Mesendoderm (in vitro differentiated cells): ENCODE data around the gene TMEM134.
"Not testable (repeated sequence)": the region's sequence is repeated elsewhere in the genome, so short reads cannot be mapped to it uniquely, and the experiment has no call there.

ENCODE experiments used
- DNase-seq: peaks from one replicate; pipeline ENCODE4 v3.0.0; 2013
- H2AK5ac ChIP-seq: 2 replicates; pipeline ENCODE4 v1.6.1; 2013; ENCODE audit warnings: low read length, inconsistent platforms
- H2BK120ac ChIP-seq: 2 replicates; pipeline ENCODE4 v1.6.1; 2013; ENCODE audit warnings: low read depth, mild to moderate bottlenecking, low read length, moderate library complexity, mixed read lengths
- H2BK15ac ChIP-seq: replicated peaks from 2 replicates; pipeline ENCODE4 v1.6.1; 2013; ENCODE audit warnings: low read depth, mild to moderate bottlenecking, moderate library complexity
- H2BK5ac ChIP-seq: 2 replicates; pipeline ENCODE4 v1.6.1; 2013; ENCODE audit warnings: low read length, inconsistent platforms
- H3K18ac ChIP-seq: 2 replicates; pipeline ENCODE4 v1.6.1; 2013; ENCODE audit warnings: mild to moderate bottlenecking, low read length, mixed read lengths
- H3K23ac ChIP-seq: one replicate; pipeline ENCODE4 v1.6.1; 2013; ENCODE audit warnings: low read length
- H3K27ac ChIP-seq: 2 replicates; pipeline ENCODE4 v1.5.1; 2013; ENCODE audit warnings: low read depth, mild to moderate bottlenecking, inconsistent platforms, low read length, moderate library complexity
- H3K27me3 ChIP-seq: 2 replicates; pipeline ENCODE4 v1.6.1; 2013; ENCODE audit warnings: low read length, control low read depth, mild to moderate bottlenecking, inconsistent platforms; ENCODE audit not compliant: insufficient read depth, poor library complexity
- H3K36me3 ChIP-seq: 2 replicates; pipeline ENCODE4 v1.6.1; 2013; ENCODE audit warnings: low read length, inconsistent platforms; ENCODE audit not compliant: control insufficient read depth, insufficient read depth
- H3K4ac ChIP-seq: one replicate; pipeline ENCODE4 v1.6.1; 2013; ENCODE audit warnings: low read depth, mild to moderate bottlenecking, low read length, moderate library complexity
- H3K4me1 ChIP-seq: 2 replicates; pipeline ENCODE4 v1.6.1; 2013; ENCODE audit warnings: low read depth, low read length, inconsistent platforms; ENCODE audit not compliant: control insufficient read depth
- H3K4me2 ChIP-seq: 2 replicates; pipeline ENCODE4 v1.6.1; 2013; ENCODE audit warnings: low read length
- H3K4me3 ChIP-seq: 2 replicates; pipeline ENCODE4 v1.5.1; 2013; ENCODE audit warnings: mild to moderate bottlenecking, low read length
- H3K56ac ChIP-seq: one replicate; pipeline ENCODE4 v1.6.1; 2013; ENCODE audit warnings: low read length
- H3K79me1 ChIP-seq: 2 replicates; pipeline ENCODE4 v1.6.1; 2013; ENCODE audit warnings: low read length, inconsistent platforms
- H3K79me2 ChIP-seq: 2 replicates; pipeline ENCODE4 v1.6.1; 2013; ENCODE audit warnings: mild to moderate bottlenecking, low read length; ENCODE audit not compliant: control insufficient read depth, insufficient read depth
- H3K9ac ChIP-seq: 2 replicates; pipeline ENCODE4 v1.6.1; 2013; ENCODE audit warnings: low read length, inconsistent platforms
- H4K5ac ChIP-seq: one replicate; pipeline ENCODE4 v1.6.1; 2013; ENCODE audit warnings: low read length
- H4K8ac ChIP-seq: one replicate; pipeline ENCODE4 v1.6.1; 2013; ENCODE audit warnings: low read depth, mild to moderate bottlenecking, control low read depth, low read length, moderate library complexity
- WGBS: extraction: QIAGEN DNeasy Blood & Tissue Kit; methylation state at CpG from one replicate; pipeline ENCODE4 v1.1.7; 2013; ENCODE audit warnings: low lambda C conversion rate, missing lambda C conversion rate; ENCODE audit not compliant: insufficient coverage; ENCODE audit errors: extremely low coverage; 5-methylcytosine and 5-hydroxymethylcytosine counted together

The TMEM134 gene

DNA sequence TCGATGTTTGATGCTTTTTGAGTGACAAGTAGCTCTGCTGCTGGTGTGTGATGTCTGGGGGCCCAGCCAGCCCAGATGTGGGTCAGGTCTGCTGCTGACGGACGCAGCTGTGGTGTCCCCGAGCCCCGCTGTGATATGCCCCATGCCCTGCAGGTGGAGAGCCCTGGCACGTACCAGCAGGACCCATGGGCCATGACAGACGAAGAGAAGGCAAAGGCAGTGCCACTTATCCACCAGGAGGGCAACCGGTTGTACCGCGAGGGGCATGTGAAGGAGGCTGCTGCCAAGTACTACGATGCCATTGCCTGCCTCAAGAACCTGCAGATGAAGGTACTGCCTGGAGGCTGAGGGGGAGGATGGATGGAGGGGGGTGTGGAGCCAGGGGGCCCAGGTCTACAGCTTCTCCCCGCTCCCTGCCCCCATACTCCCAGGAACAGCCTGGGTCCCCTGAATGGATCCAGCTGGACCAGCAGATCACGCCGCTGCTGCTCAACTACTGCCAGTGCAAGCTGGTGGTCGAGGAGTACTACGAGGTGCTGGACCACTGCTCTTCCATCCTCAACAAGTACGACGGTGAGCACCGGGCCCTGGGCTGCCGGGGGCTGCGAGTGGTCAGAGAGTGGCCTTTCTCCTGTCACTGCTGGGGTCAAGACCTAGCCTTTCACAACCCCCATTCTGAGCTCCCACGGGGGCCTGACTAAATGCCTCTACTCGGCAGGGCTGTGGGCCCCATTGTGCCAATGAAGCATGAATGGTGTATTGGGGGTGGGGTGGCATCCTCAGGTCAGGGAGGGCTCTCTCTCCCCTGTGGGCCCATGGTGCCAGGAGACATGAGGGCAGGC, 21.1 kb upstream of the TMEM134 start:
- no peak overlapping the region for H3K27ac ChIP-seq
- no peak overlapping the region for H3K4me2 ChIP-seq
- H2AK5ac ChIP-seq, result no peak overlapping the region
- H3K79me2 ChIP-seq, result no peaks in the 10 kb centered on the region
- H3K4ac ChIP-seq, result no peak overlapping the region
- H3K36me3 ChIP-seq, result peaks cover 6% of the 10 kb centered on the region
- no peak overlapping the region for H4K8ac ChIP-seq
- H3K9ac ChIP-seq, result no peak overlapping the region
- no peak overlapping the region for H3K23ac ChIP-seq
- H3K4me1 ChIP-seq, result no peaks in the 10 kb centered on the region
- no peaks in the 10 kb centered on the region for H3K27me3 ChIP-seq
- no peak overlapping the region for H3K56ac ChIP-seq
- WGBS, result no CpG with 5 or more reads among the region's 23 CpGs
- H2BK15ac ChIP-seq, result no peak overlapping the region
- H3K4me3 ChIP-seq, result no peak overlapping the region
- H3K79me1 ChIP-seq, result no peaks in the 10 kb centered on the region
- no peak overlapping the region for H3K18ac ChIP-seq
- H2BK120ac ChIP-seq, result no peak overlapping the region
- H2BK5ac ChIP-seq, result no peak overlapping the region
- no peak overlapping the region for H4K5ac ChIP-seq
- no peak for DNase-seq

GRCh38 chr11:67489203-67489884, 20.3 kb upstream of the TMEM134 start:
- Histone ChIP-seq H3K9ac (no peak overlapping the region), H3K4me3 (no peak overlapping the region), H2BK15ac (no peak overlapping the region), H2BK5ac (no peak overlapping the region), H4K8ac (no peak overlapping the region), H2BK120ac (no peak overlapping the region), H3K79me1 (no peaks in the 10 kb centered on the region), H3K4ac (no peak overlapping the region), H3K4me1 (no peaks in the 10 kb centered on the region), H3K4me2 (no peak overlapping the region), H3K27ac (no peak overlapping the region), H3K36me3 (peaks cover 6% of the 10 kb centered on the region), H3K56ac (no peak overlapping the region), H3K18ac (no peak overlapping the region), H4K5ac (no peak overlapping the region), H3K27me3 (no peaks in the 10 kb centered on the region), H2AK5ac (no peak overlapping the region), H3K79me2 (no peaks in the 10 kb centered on the region), H3K23ac (no peak overlapping the region)
- no CpG with 5 or more reads among the region's 25 CpGs for WGBS
- no peak for DNase-seq

DNA sequence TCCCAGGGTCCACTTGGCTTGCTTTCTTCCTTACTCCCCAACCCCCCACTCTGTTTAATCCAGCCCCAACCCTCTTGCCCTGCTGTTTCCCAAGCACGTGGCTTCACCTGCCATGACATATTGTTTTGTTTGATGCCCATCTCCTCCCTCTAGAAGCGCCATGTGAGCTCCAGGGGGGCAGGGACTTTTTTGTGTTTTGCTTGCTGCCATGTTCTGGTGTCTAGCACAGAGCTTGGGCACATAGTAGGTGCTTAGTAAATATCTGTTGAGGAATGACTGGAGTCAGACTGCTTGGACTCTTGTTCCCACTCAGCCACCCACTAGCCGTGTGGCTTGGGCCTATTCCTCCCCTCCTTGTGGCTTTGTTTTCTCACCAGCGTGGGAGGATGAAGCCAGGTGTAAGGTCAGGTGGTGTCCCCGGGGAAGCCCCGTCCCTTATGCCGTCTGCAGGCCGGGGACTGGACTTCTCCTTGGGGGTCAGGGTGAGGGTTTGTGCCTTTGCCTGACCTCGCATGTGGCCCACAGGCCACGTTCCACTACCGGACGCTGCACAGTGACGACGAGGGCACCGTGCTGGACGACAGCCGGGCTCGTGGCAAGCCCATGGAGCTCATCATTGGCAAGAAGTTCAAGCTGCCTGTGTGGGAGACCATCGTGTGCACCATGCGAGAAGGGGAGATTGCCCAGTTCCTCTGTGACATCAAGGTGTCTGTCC, 17.6 kb upstream of the TMEM134 start:
- Histone ChIP-seq H2BK5ac (no peak overlapping the region), H3K56ac (no peak overlapping the region), H3K23ac (no peak overlapping the region), H3K9ac (no peak overlapping the region), H4K5ac (no peak overlapping the region), H2BK120ac (no peak overlapping the region), H3K27me3 (no peaks in the 10 kb centered on the region), H3K4me3 (no peak overlapping the region), H3K36me3 (peaks cover 2% of the 10 kb centered on the region), H3K18ac (no peak overlapping the region), H3K79me1 (peaks cover 1% of the 10 kb centered on the region), H3K4me2 (no peak overlapping the region), H4K8ac (no peak overlapping the region), H3K79me2 (no peaks in the 10 kb centered on the region), H2BK15ac (no peak overlapping the region), H3K4ac (no peak overlapping the region), H3K27ac (no peak overlapping the region), H2AK5ac (no peak overlapping the region), H3K4me1 (no peaks in the 10 kb centered on the region)
- no CpG with 5 or more reads among the region's 20 CpGs for WGBS
- no peak for DNase-seq

GRCh38 chr11:67485873-67486361, 16.9 kb upstream of the TMEM134 start:
- H3K9ac ChIP-seq, H2AK5ac ChIP-seq: not testable (repeated sequence)
- DNase-seq, result peak; percentile 53

GRCh38 chr11:67484847-67485311, 15.8 kb upstream of the TMEM134 start:
- no peak for DNase-seq
- Histone ChIP-seq H2BK5ac (no peak overlapping the region), H3K4me3 (no peak overlapping the region), H3K27me3 (no peaks in the 10 kb centered on the region), H3K36me3 (no peaks in the 10 kb centered on the region), H3K9ac (no peak overlapping the region), H2BK15ac (no peak overlapping the region), H3K4me1 (no peaks in the 10 kb centered on the region), H2BK120ac (no peak overlapping the region), H4K8ac (no peak overlapping the region), H3K4me2 (no peak overlapping the region), H3K4ac (no peak overlapping the region), H3K27ac (no peak overlapping the region), H4K5ac (no peak overlapping the region), H3K79me1 (peaks cover 1% of the 10 kb centered on the region), H2AK5ac (no peak overlapping the region), H3K23ac (no peak overlapping the region), H3K79me2 (no peaks in the 10 kb centered on the region), H3K56ac (no peak overlapping the region), H3K18ac (no peak overlapping the region)
- no CpG with 5 or more reads among the region's 11 CpGs for WGBS

More at GRCh38 chr11:67485873-67486361, 16.9 kb upstream of the TMEM134 start:
- H2BK5ac ChIP-seq, H3K23ac ChIP-seq, H4K8ac ChIP-seq, H4K5ac ChIP-seq, H3K18ac ChIP-seq, H3K4me2 ChIP-seq, H3K4me1 ChIP-seq, H2BK120ac ChIP-seq, H3K27me3 ChIP-seq, H3K4ac ChIP-seq, H3K27ac ChIP-seq, H2BK15ac ChIP-seq, H3K4me3 ChIP-seq, H3K79me1 ChIP-seq, H3K36me3 ChIP-seq, H3K56ac ChIP-seq, H3K79me2 ChIP-seq: not testable (repeated sequence)
- no CpG with 5 or more reads among the region's 7 CpGs for WGBS
